ENCODE results near the gene B3GNT3.

Gene B3GNT3

DNA sequence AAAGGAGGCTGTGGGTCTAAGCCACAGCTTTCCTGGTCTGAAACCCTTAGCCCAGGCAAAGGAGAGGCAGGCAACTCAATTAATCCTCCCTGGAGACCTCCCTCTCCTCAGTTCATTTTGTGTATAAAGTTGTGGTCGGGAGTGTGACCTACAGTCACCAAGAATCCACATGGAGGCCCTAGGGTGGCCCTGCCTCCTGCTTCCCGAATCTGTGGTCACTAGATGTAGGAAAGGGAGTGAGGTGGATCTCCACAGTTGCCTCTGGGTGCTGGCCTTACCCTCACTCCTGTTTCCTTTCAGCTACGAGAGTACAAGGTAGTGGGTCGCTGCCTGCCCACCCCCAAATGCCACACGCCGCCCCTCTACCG, 66.0 kb downstream of the B3GNT3 start:
- no peak for DNase-seq (ENCODE audit: low read depth)

DNA sequence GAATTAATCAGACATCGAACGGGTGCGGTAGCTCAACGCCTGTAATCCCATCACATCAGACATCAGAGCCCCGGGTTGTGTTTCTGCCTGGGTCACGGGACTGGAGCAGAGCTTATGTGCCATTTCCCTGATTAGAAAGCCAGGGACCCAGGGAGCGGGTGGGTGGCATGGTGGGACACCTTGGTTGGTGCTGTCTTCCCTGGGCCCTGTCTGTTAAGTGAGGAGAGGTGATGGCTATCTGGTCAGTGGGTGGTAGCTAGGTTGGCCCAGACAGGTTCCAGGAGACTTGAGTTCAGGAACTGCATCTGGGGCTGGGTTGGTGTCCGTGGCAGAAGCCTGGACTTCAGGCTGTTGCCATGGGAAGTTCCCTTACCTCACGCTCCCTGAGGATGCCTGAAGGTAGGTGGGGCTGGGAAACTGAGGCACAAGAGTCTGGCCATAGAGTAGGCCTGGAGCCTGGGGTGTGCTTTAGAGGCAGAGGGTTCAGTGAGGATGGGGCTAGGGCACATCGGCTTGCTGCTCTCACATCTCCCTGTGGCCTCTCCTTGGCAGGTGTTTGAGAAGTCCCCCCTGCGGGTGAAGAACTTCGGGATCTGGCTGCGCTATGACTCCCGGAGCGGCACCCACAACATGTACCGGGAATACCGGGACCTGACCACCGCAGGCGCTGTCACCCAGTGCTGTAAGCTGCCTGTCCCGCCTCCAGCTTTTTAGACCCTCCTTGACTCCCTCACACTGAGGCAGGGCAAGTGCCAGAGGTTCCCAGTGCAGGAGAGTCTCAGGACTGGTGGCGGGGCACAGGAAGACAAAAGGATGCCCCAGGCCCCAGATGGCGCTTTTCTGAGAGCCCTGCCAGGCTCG, 66.8 kb downstream of the B3GNT3 start:
- no peak for DNase-seq (ENCODE audit: low read depth)

DNA sequence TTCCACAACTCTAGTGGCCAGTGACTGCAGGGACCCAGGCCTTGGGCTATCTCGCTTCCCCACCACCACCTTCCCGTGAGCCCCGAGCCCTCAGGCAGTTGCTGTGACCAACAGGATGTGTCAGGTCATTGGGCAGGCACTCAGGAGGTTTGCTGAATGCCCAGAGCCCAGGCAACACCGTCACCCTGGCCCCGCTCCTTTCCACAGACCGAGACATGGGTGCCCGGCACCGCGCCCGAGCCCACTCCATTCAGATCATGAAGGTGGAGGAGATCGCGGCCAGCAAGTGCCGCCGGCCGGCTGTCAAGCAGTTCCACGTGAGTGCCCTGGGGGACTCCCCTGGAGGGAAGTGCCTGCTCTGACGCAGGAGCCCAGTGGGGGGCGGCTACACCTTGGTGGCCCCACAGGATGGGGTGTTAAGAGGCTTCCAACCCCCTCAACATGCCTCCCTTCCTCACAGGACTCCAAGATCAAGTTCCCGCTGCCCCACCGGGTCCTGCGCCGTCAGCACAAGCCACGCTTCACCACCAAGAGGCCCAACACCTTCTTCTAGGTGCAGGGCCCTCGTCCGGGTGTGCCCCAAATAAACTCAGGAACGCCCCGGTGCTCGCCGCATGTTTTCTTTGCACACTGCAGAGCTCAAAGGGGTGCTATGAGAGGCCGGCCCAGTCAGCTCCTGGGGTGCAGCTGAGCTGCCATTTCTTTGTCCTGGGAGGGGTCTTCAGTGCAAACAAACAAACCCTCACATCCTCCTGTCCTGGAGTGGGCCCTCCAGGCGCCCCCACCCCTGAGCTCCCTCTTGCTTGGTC, 68.0 kb downstream of the B3GNT3 start:
- DNase-seq (ENCODE audit: low read depth): no peak

All from stimulated activated CD8-positive, alpha-beta memory T cell treated with anti-CD3 and anti-CD28 coated beads, Interleukin-12 subunit alpha, Interleukin-12 subunit beta, amount 100 ng/mL, for 4 hours (primary cell).